G401 (cell line): Measurements from ENCODE around the gene NFXL1. TPM values are rescaled to one million over a fixed set of nuclear protein-coding genes. Genes with fewer than 3 reads are reported as not detected.
"Not testable (repeated sequence)": the region's sequence is repeated elsewhere in the genome, so short reads cannot be mapped to it uniquely, and the experiment has no call there.

Experiments used
- DNase-seq: peaks from one replicate; pipeline ENCODE4 v3.0.0-alpha.2; 2015; ENCODE audit warnings: low spot score
- in situ Hi-C: cut with HindIII; loops from 2 replicates; pipeline ENCODE4 v1.10.0; 2016; ENCODE audit warnings: low sequenced_read_pairs, mixed read lengths
- total RNA-seq: library from RNA; depleted of rRNA; stranded (reverse); fragments of >200 nt; shearing (Covaris generic); gene quantifications from 2 replicates; pipeline ENCODE4 v1.2.3, GENCODE V29; 2014; rRNA removed

Gene NFXL1
- 4.1 and 5.5 TPM in 2 replicates for total RNA-seq

GRCh38 chr4:47914220-47914925, at the start of gene NFXL1:
TSS of gene NFXL1 (minus strand) at chr4:47914583. CDS start at chr4:47914203, 380 bp downstream.
- in situ Hi-C loops, result no loop called here
- DNase-seq, result peak; percentile 97

DNA sequence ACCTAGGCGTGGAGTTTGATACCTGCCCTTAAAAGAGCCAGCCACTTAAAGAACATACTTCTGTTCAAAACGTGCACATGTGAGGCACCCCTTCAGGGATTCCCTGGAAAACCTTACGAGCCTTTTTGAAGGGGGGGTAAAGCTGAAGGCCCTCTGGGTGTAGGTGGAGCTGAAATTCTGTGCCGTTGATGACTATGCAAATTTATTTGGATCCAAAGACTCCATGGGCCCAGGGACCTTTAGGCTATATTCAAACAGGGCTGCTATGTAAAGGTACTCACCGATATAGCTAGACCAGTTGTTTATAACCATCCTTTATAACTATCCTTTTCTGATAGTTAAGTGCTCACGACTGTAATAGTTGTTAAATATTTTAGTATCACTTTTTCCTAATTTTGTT, 40.3 kb upstream of the NFXL1 start:
- in situ Hi-C loops, result no loop called here
- DNase-seq, result no peak

DNA sequence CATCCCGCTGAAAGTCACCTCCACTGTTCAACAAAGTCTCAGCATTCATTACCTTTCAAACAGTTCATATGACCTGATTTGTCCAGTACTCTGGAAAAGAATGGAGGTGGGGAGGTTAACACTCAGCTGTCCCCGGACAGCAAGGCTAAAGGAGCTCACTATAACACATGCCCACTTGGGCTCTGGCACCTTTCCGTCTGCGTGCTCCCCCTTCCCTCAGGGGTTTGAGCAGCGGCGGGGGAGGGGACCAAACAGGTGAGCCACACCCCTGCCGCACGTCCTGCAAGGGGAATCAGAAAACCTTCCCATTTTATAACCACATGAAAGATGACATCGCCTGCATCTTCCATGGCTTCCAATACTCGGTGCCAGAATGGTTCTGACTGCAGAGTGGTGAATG, 39.9 kb upstream of the NFXL1 start:
- DNase-seq, result no peak
- in situ Hi-C loops, result no loop called here

DNA sequence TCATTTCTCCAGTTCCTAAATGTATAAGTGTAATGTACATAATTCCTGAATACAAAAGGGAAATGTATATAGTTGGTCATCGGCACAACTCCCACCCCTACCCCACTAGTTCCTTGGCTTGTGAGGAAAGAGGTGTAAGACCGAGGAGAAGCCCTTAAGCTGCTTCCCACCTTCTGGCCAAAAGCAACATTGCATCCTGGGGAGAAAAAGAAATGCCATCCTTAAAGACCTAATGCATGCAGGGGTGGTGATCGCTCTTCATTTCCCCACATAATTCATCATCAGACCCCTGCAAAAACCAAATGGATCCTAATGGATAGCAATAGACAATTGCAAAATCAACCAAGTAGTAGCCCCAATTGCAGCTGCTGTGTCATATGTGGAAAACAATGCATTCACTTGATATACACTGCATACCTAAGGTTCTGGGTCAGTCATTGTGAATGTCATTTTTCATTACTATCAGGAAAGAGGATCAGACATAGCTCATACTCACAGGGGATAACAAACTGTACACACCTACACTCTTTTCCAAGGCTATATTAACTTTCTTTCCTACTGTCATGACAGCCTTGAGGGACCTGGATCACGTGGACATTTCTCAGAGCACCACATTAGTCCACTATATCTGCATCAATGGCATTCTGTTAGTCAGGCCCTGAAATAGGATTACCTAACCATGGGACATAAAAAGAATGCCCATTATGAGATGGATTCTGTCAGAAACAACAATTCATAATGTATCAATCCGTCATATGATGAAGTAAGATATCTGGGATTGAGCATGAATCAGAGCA, 31.7 kb upstream of the NFXL1 start:
- DNase-seq, result no peak
- in situ Hi-C loops, result no loop called here

DNA sequence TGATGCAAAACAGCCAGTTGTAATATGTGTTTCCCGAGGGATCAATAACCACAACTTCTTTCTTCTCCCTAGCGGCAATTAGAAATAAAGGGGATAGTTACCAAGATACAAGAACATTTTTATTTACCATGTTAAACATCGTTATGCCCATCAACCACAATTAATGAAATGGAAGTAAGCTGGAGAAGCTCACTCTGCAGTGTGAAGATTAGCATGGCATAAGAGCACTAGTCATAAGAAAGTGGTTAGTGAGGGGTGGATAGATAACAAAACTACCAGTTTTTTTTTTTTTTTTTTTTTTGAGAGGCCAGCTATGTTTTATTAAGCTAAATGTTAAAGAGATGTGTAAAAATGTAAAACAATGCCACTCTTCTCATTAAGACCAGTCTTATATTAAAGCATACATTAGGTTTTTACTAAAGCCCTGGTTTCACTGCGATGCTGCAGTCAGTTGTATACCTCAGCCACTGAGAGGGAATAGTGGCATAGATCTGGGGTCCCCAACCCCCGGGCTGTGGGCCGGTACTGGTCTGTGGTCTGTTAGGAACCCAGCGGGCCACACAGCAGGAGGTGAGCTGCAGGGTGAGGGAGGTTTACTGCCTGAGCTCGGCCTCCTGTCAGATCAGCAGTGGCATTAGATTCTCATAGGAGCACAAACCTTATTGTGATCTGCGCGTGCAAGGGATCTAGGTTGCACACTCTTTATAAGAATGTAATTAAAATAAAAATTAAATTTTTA, 27.9 kb upstream of the NFXL1 start:
- DNase-seq, result no peak
- in situ Hi-C loops, result no loop called here

DNA sequence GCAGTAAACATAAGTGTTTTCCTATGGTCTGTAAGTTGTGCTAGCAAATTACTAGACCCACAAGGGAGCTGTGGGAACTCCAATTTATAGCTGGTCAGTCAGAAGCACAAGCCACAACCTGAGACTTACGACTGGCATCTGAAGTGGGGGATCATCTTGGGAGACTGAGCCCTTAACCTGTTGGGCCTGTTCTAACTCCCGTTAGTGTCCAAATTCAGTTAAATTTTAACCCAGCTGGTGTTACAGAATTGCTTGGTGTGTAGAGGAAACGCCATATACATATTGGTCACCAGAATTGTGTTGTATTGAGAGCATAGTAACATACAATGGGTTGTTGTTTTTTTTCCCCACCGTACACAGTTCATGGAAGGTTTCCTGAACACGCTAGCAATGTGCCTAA, 25.1 kb upstream of the NFXL1 start:
- DNase-seq, result no peak
- in situ Hi-C loops, result no loop called here

DNA sequence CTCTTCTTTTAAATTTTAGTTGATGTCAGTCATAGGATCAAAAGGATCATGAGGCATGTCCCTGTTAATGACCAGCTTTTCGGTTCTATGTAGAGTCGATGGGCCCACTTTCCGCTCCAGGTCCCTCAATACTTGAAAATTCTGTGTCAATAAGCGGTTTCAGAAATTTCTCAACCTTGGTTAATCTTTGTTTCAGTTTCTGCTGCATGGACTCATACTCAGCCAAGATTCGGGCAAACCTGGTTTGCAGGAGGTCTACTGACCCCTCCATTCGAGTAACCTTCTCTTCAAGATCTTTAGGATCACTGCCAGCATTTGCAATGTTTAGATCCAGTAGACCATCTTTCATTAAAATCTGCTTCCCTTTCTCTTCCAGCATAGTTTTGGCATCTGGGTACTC, 22.0 kb upstream of the NFXL1 start:
- no peak for DNase-seq
- in situ Hi-C loops, result no loop called here

GRCh38 chr4:47933840-47934239, 19.5 kb upstream of the NFXL1 start:
- in situ Hi-C loops, result no loop called here
- DNase-seq, result peak; percentile 54

- peak; percentile 14 for DNase-seq
- in situ Hi-C loops, result no loop called here
These were observed 16.8 kb upstream of the NFXL1 start for GRCh38 chr4:47930971-47931804.

DNA sequence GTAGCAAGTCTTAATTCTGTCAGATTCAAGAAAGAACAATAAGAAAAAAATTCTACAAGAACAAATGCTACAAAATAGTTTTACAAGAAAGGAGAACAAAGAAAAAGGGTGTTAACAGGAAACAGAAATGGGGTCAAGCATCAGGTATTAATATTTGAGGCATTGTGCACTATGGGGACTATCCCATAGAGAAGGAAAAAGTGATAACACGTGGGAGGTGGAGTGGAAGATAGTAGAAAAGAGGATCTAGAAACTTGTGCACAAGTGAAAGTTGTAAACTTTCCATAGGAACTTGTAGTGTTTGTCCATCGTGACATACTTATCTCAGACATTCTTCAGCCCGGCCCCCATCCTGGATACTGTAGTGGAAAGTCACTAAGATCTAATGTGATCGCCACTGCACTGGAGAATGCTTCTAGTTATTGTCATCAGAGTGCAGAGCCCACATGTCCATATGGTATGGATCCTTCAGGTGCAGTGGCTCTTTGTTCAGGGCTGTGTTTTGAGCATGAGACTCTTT, 15.4 kb upstream of the NFXL1 start:
- DNase-seq, result no peak
- in situ Hi-C loops, result no loop called here

DNA sequence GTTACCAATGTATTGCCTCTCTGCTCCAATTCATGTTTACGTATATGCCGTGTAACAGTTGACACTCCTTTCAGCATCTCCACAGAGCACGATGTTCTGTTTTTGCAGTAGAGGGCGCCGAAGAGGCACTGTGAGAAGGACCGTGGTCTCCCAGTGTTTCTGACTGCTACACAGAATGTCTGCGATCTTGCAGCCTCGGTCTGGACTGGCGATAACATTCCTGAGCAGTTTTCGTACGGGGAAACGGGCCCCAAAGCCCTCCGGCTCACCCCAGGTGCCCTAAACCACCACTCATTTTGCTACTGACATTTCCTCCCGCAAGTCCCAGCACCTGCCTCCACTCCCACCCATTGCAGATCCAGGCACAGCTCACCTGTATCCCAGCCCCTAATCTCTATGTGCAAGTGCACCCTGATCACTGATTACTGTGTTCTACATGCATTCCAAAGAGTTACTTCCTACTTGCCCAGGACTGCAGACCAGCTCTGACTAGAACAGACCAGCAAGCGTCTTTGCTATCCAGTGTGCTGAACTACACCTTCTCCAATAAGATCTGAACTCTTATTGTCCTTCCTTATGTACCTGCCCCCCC, 12.4 kb upstream of the NFXL1 start:
- in situ Hi-C loops, result no loop called here
- peak; percentile 86 for DNase-seq

GRCh38 chr4:47923261-47923608, 8.9 kb upstream of the NFXL1 start:
- in situ Hi-C loops, DNase-seq: not testable (repeated sequence)

DNA sequence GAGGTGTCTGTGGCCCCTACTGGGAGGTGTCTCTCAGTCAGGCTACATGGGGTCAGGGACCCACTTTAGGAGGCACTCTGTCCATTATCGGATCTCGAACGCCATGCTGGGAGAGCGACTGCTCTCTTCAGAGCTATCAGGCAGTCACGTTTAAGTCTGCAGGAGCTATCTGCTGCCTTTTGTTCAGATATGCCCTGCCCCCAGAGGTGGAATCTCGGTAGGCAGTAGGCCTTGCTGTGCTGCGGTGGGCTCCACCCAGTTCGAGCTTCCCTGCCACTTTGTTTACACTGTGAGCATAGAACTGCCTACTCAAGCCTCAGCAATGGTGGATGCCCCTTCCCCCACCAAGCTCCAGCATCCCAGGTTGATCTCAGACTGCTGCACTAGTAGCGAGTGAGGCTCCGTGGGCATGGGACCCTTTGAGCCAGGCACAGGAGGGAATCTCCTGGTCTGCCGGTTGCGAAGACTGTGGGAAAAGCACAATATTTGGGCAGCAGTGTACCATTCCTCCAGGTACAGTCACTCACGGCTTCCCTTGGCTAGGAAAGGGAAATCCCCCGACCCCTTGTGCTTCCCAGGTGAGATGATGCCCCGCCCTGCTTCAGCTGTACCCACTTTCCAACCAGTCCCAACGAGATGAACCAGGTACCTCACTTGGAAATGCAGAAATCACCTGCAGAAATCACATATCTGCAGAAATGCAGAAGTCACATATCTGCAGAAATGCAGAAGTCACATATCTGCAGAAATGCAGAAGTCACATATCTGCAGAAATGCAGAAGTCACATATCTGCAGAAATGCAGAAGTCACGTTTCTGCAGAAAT, 8.3 kb upstream of the NFXL1 start:
- in situ Hi-C loops, DNase-seq: not testable (repeated sequence)

DNA sequence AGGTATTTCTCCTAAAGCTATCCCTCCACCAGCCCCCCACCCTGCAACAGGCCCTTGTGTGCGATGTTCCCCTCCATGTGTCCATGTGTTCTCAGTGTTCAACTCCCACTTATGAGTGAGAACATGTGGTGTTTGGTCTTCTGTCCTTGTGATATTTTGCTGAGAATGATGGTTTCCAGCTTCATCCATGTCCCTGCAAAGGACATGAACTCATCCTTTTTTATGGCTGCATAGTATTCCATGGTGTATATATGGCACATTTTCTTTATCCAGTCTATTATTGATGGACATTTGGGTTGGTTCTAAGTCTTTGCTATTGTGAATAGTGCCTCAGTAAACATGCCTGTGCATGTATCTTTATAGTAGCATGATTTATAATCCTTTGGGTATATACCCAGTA, 2.8 kb upstream of the NFXL1 start:
- in situ Hi-C loops, DNase-seq: not testable (repeated sequence)

GRCh38 chr4:47915378-47915777, 995 bp upstream of the NFXL1 start:
- in situ Hi-C loops, result no loop called here
- no peak for DNase-seq

DNA sequence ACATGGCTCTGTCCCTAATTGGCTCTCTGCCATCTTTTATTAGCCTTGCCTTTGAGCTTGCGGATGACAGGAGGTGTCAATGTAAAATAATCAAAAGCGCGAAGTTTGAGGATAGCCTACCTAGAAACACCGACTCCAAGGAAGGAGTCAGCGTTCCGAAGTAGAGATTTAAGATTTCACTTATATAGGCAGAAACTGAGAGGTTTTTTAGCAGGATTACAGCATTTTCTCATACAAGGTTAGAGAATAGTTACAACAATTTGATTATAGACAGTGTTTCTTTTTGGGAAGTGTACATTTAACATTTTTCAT, 499 bp upstream of the NFXL1 start:
- no peak for DNase-seq
- in situ Hi-C loops, result no loop called here

DNA sequence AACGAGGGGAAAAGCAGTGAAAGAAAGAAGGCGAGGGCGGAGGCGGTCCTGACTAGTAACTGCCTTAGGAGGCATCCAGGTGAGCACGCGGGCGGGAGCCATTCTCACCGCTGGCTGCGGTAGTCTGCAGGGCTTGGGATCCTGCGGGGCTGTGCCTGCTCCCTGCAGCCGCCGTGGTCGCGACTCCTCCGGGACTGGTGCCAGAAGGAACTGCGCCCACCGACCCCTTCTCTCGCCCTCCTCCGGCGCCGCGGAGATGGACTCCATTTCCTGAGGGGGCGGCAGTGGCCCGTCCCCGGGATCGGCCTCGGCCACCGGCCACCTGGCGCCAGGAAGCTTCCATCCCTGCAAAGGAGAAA, 543 bp downstream of the NFXL1 start:
- in situ Hi-C loops, result no loop called here
- DNase-seq, result peak; percentile 51

GRCh38 chr4:47913330-47913729, 1.1 kb downstream of the NFXL1 start:
- in situ Hi-C loops, result no loop called here
- DNase-seq, result peak; percentile 22
